HG03196 (cell line): ENCODE data around the gene STXBP3.
"Not testable (repeated sequence)": the region's sequence is repeated elsewhere in the genome, so short reads cannot be mapped to it uniquely, and the experiment has no call there.

Experiments
- ATAC-seq: cut with Tn5 transposase; IDR thresholded peaks from one replicate; pipeline ENCODE4 v1.9.1; 2021; ENCODE audit not compliant: unreplicated experiment

The STXBP3 gene

GRCh38 chr1:108746382-108747170, at the start of gene STXBP3:
TSS of gene STXBP3 (plus strand) at chr1:108746674. CDS start at chr1:108746738, 64 bp downstream.
- peak; percentile 88 for ATAC-seq

DNA sequence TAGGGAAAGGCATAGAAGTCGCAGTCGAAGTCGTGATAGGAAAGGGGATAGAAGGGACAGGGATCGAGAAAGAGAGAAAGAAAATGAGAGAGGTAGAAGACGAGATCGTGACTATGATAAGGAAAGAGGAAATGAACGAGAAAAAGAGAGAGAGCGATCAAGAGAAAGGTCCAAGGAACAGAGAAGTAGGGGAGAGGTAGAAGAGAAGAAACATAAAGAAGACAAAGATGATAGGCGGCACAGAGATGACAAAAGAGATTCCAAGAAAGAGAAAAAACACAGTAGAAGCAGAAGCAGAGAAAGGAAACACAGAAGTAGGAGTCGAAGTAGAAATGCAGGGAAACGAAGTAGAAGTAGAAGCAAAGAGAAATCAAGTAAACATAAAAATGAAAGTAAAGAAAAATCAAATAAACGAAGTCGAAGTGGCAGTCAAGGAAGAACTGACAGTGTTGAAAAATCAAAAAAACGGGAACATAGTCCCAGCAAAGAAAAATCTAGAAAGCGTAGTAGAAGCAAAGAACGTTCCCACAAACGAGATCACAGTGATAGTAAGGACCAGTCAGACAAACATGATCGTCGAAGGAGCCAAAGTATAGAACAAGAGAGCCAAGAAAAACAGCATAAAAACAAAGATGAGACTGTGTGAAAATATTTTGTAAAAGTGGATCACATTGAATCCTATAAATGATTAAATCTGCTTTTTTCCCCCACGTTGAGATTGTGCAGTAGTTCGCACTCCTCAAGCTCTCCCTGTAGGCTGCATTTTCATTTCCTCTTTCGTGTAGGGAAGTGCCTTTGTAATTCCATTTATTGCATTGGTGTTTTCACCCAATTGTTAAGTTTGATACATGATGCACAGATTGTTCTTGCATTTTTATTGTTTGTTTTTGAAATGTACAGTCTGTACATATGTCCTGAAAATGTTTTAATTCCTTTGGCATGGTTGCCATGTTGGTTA, 46.8 kb upstream of the STXBP3 start:
- no peak for ATAC-seq

- no peak for ATAC-seq
These were observed 45.2 kb upstream of the STXBP3 start for GRCh38 chr1:108701176-108701849.

- not testable (repeated sequence) for ATAC-seq
These were observed 44.4 kb upstream of the STXBP3 start for GRCh38 chr1:108702109-108702508.

DNA sequence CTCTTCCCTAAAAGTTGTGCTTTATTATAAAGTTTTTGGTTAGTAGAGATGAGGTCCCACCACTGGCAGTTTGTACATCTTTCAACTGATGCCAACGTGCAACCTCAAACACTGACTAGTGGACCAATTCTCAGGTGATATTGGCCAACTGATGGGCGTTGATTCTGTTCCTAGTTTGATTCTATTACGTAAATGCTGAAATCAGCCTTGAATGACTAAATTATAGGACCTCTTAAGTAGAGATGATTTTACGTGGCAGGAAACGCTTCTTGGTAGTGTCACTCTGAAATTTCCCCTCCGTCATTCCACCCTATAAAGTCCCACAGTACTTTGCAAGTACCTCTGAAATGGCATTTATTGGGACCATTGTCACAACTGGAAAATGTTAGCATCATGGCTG, 42.5 kb upstream of the STXBP3 start:
- no peak for ATAC-seq

DNA sequence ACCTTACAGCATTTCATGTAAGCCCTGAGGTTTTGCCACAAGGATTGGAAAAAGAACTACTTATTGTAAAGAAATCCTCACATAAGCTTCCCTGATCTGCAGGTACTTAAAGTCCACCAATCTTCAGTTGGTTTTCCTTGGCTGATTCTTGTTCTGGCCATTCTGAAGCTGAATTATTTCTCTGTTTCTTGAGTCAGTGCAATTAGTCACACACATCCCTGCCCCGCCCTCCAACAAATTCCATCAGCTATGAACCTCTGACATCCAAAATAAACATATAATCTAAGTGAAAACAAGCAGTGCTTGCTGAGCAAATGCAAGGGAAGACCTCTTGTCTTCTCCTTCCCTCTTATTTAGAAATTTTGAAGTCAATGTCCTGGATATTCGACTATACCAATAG, 42.0 kb upstream of the STXBP3 start:
- ATAC-seq = no peak

DNA sequence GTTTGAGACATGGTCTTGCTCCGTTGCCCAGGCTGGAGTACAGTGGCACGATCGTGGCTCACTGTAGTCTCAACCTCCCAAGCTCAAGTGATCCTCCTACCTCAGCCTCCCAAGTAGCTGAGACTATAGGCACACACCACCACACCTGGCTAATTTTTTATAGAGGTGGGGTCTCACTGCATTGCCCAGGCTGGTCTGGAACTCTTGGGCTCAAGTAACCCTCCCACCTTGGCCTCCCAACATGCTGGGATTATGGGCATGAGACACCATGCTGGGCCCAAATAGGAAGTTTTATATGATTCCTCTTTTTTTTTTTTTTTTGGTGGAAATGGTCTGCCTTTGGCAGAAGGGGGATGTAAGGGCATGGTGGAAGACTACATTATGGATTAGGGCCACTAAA, 39.8 kb upstream of the STXBP3 start:
- ATAC-seq = no peak

- ATAC-seq = no peak
These were observed 37.5 kb upstream of the STXBP3 start for GRCh38 chr1:108708691-108709660.

GRCh38 chr1:108712606-108713150, 33.8 kb upstream of the STXBP3 start, which contains the start of gene FNDC7:
TSS of gene FNDC7 (plus strand) at chr1:108712908. CDS start at chr1:108712934, 26 bp downstream.
- ATAC-seq = no peak

DNA sequence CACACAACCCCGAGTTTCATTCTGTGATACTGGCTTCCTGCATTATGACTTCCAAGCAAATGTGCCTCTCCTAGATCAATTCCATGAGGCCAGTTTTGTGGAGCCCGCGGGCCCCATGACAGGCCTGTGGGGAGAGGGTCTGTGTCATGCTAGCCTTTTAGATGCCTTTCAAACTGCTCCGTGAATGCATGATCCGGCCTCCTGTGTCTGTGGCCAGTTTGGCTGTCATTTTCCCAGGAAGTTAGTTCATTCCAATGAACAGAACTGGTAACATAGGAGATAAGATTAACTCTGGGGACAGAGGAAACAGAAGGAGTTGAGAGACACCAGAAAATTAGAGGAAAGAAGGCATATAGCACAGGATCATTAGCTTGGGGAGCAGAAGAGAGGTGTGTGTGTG, 30.5 kb upstream of the STXBP3 start:
- ATAC-seq = no peak

DNA sequence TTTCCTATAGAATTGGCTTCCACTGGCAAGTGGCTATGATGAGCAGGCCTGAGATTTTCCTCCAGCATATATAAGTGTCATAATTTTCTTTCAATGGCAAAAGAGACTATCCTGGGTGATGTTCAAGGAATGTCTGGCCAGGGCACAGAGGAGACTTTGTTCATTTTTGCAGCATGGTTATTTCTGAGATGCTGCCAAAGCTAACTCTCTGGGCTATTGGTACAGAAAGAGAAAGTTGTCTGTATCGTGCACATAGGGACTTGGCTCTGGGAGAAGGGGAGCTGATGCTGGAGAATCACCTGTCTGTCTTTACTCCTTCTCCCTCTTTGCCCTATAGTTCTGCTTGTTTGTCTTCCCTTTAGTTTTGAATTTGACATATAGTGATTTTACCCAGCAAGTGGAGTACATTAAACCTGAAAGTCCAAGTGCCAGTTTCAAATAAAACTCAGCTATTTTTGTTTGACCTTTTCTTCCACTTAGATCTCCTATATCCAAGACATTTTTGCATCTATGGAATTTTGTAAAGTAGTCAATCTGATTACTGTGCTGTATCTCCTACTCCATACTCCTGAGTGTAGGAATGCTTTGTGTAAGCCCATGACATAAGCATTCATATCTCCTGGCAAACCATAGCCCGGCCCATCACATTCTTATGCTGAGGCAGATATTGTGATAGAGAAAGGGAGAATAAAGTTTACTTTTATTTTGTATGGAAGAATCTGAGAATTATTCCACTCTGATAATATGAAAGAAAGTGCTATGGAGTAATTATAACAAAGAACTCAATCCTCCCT, 29.8 kb upstream of the STXBP3 start:
- no peak for ATAC-seq

- no peak for ATAC-seq
These were observed 28.6 kb upstream of the STXBP3 start for GRCh38 chr1:108717774-108718316.

DNA sequence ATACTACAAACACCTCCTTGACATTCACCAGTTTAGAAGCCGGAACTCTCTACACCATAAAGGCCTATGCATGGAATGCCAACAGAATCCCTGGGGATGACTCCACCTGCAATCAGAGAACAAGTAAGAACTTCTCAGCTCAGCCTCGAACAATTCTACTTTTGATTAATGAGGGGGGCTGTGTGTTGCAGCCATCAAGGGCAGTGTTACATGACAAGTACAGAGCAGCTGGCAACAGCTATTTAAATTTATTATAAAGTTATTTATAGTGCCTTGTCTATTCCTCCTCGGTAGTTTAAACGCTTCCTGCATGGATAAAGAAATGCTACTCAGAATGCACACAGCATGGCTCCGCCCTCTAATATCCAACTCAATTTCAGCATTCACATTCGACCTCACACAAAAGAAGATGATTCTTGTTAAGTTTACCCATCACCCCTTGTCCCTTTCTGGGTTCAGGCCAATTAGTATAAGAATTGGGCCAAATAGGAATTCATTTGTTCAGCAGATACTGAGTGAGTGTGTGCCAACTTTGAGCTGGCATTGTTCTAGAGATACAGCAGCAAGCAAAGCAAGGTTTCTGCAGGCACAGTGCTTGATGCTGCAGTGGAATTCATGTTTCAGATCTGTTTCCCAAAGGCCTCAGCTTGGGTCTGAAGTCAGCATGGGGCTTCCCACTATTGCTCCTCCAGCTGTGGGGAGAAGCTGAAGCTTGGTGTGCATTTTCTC, 27.4 kb upstream of the STXBP3 start:
- no peak for ATAC-seq

GRCh38 chr1:108719656-108720435, 26.6 kb upstream of the STXBP3 start:
- ATAC-seq = no peak

DNA sequence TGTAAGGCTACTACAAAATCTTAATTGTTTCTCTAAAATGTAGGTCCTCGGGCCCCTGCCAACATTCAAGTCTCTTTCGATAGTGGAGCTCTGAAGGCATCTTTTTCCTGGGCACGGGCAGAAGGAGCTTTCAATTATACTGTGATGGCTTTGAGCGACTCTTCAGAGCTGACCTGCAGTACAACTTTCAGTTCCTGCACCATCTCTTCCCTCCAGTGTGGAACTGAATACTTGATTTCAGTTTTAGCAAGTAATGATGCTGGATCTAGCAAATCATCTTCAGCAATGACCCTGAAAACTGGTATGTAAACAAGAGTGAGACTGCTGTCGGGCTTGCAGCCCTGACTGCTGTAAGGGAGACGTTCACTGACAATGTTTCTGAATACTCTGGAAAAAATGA, 24.2 kb upstream of the STXBP3 start:
- no peak for ATAC-seq

GRCh38 chr1:108725906-108726305, 20.6 kb upstream of the STXBP3 start:
- ATAC-seq = no peak

DNA sequence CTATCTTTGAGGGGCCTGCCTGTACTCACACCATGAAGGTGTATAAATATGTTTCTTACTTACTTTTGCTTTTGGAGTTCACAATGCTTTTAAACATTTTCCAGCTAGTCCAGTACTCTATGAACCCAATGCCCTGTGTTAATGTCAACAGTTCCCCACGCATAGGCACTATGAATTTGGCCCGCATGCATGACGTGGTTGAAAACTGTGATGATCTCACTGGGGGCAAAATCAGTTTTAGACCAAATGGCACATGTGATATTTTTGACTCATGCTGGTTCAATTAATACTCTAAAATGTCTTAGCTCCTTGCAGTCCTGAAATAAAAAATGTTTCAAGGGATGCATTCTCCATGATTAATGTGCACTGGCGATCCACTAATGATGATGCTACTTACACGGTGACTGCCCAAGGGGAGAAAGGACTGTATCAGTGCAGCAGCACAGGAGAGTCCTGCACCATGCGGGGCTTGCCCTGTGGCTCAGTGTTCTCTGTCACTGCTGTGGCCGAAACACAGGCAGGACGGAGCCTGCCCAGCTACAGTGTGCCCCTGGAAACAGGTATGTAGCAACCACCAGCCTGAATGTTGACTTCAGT, 18.0 kb upstream of the STXBP3 start:
- ATAC-seq = no peak
